ENCODE measurements around the gene SPATC1L.
A peak's percentile ranks its signal among the peaks of the same experiment; 100 is the strongest.
"Not testable (repeated sequence)": the region's sequence is repeated elsewhere in the genome, so short reads cannot be mapped to it uniquely, and the experiment has no call there.

SPATC1L gene

GRCh38 chr21:46226920-46227599, 42.8 kb upstream of the SPATC1L start:
- CTCF ChIA-PET: interaction anchor here (1.2 to 1.5 kb wide), 2 partner anchors 11 to 84 kb away, joined by 4 read pairs; no protein-coding TSS in a partner anchor

GRCh38 chr21:46226146-46226545, 41.9 kb upstream of the SPATC1L start:
- TF ChIP-seq CTCF (IDR thresholded peaks at IDR 0.05; ENCODE audit: control extremely low read depth, extremely low read depth, low read depth, missing control alignments): no peak
- no peak for DNase-seq (ENCODE audit: extremely low spot score)
- POLR2A ChIA-PET: interaction anchor here (0.7 to 1.2 kb wide), 2 partner anchors 11 to 75 kb away, joined by 4 to 5 read pairs; no protein-coding TSS in a partner anchor
- CTCF ChIA-PET: no interaction called here

More at GRCh38 chr21:46226920-46227599, 42.8 kb upstream of the SPATC1L start:
- POLR2A ChIA-PET: interaction anchor here (0.6 to 1.2 kb wide), 4 partner anchors 12 to 58 kb away, joined by 3 to 5 read pairs (median 4); no protein-coding TSS in a partner anchor
- no peak for TF ChIP-seq CTCF (IDR thresholded peaks at IDR 0.05; ENCODE audit: control extremely low read depth, extremely low read depth, low read depth, missing control alignments)
- peak; percentile 50 for DNase-seq (ENCODE audit: extremely low spot score)

GRCh38 chr21:46223661-46224060, 39.4 kb upstream of the SPATC1L start:
- POLR2A ChIA-PET; DNase-seq (ENCODE audit: extremely low spot score); CTCF ChIA-PET: not testable (repeated sequence)

GRCh38 chr21:46223217-46223616, 39.0 kb upstream of the SPATC1L start:
- ChIA-PET CTCF (no interaction called here), POLR2A (no interaction called here)
- no peak for TF ChIP-seq CTCF (IDR thresholded peaks at IDR 0.05; ENCODE audit: control extremely low read depth, extremely low read depth, low read depth, missing control alignments)
- DNase-seq (ENCODE audit: extremely low spot score): no peak

GRCh38 chr21:46222436-46223116, 38.3 kb upstream of the SPATC1L start:
- ChIA-PET CTCF (no interaction called here), POLR2A (no interaction called here)

GRCh38 chr21:46221664-46222435, 37.6 kb upstream of the SPATC1L start:
- DNase-seq (ENCODE audit: extremely low spot score): no peak
- ChIA-PET POLR2A (no interaction called here), CTCF (interaction anchor here (1.2 kb wide), 1 partner anchor 10 kb away, joined by 3 read pairs; no protein-coding TSS in a partner anchor)
- TF ChIP-seq CTCF (IDR thresholded peaks at IDR 0.05; ENCODE audit: control extremely low read depth, extremely low read depth, low read depth, missing control alignments): no peak

More at GRCh38 chr21:46222436-46223116, 38.3 kb upstream of the SPATC1L start:
- DNase-seq (ENCODE audit: extremely low spot score): no peak
- TF ChIP-seq CTCF (IDR thresholded peaks at IDR 0.05; ENCODE audit: control extremely low read depth, extremely low read depth, low read depth, missing control alignments): no peak
